Vein endothelial cell (primary cell): ENCODE measurements around the gene PYROXD2. TPM values are rescaled to one million over a fixed set of nuclear protein-coding genes. Genes with fewer than 3 reads are reported as not detected.

Source experiments
- small RNA-seq: library from RNA; depleted of rRNA; stranded (forward); fragments of <200 nt; gene quantifications from one replicate; pipeline ENCODE3, GENCODE V24; 2012
- total RNA-seq: library from RNA; depleted of rRNA; stranded (reverse); fragments of >200 nt; gene quantifications from 2 replicates; pipeline ENCODE4 v1.2.3, GENCODE V29; 2012

Gene PYROXD2
- total RNA-seq, result 0.96 and 2.3 TPM in 2 replicates

DNA sequence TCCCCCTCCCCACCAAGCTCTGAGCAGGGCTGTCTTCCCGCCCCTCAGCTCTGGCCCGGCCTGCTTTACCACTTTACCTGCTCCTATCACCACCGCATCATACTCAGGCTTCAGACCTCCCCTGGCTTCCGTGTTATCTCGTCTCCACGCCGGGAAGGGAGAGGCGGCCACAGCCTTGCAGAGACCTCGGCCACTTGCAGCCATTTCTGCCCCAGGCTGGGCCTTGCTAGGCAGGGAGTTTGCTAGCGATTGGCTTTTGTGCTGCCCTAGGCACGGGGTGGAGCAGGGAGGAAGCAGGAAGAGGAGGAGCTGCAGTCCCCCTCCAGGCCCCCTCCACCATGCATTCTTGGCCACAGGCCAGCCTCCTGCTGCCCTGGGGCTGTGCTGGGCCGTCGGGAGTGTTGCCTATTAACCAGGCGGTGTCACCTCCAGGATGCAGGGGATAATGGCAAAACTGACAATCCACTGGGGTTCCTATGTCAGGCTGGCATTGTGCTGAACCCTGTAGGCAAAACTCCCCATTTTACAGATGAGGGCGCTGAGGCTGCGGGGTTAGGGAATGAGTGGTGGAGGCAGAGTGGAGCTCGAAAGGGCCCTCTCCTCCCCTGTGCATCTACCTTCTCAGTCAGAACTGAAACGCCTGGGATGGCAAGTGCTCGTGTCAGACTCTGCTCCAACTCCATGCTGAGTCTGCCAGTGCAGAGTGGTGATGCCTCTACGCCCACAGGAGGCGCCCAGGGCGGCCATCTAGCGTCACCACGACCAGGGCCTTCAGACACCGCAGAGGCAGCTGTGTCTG, at the start of gene PYROXD2:
Gene PYROXD2 (minus strand): TSS at position 251 of the 799 bp plus-strand sequence. CDS start 47 bp downstream, at position 204.

DNA sequence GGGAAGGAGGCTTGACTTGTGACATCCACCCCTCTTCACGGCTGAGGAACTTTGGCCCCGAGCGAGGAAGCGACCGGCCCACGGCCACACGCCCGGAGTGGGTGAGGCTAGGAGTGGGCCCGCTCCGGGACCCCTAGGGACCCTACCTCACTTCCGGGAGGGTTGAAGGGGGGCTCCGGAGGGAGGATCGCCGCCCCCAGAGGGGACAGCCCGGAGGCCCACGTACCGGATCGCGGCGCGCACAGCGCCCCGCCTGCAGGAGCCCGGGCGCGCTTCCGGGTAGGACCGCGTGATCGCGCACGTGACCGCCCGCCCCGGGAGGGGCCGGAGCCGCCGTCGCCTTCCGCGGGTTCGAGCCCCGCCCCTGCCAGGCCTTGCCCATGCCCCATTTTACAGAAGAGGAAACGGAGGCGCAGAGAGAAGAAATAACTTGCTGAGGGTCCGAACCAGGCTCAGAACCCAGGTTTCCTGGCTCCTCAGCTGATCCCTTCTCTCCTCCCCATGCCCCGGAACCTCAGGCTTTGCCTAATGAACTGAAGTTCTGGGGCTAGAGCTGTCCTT, 31.8 kb upstream of the PYROXD2 start, which contains the start of gene HPS1:
Gene HPS1 (minus strand): TSS at position 275 of the 561 bp plus-strand sequence. CDS start 3,695 bp downstream, outside the sequence.

Small RNA genes lying within 50 kb of the gene (small RNA-seq; reads per million reads assigned to genes)
- not detected for gene MIR4685

Other genes with a start within 250 kb of the PYROXD2 start
- 0.38 and 1.3 TPM in 2 replicates for gene LOXL4, start 147.0 kb downstream of the PYROXD2 start, total RNA-seq
- 45.7 and 48.7 TPM in 2 replicates for gene HPS1, start 31.8 kb upstream of the PYROXD2 start, total RNA-seq